SK-N-MC (cell line): ENCODE data around the gene CFAP45.

Source experiments
- DNase-seq: peaks from one replicate; pipeline ENCODE4 v3.0.0-alpha.2; 2011; ENCODE audit warnings: low read depth, low spot score
- H3K27ac ChIP-seq: fragments of 200-600 bp; sonication (generic); 2 replicates; pipeline ENCODE4 v1.5.1; 2016; ENCODE audit warnings: mixed run types
- H3K36me3 ChIP-seq: fragments of 200-600 bp; sonication (generic); 2 replicates; pipeline ENCODE4 v1.6.1; 2017; ENCODE audit warnings: antibody characterized with exemption, low read length, mixed read lengths; ENCODE audit not compliant: insufficient read depth
- H3K4me3 ChIP-seq: fragments of 200-600 bp; sonication (generic); 2 replicates; pipeline ENCODE4 v1.5.1; 2016
- H3K9ac ChIP-seq: fragments of 200-600 bp; sonication (generic); 2 replicates; pipeline ENCODE4 v1.8.0; 2017; ENCODE audit warnings: mixed run types, mixed read lengths; ENCODE audit not compliant: insufficient read length
- H3K9me3 ChIP-seq: fragments of 200-600 bp; sonication (generic); 2 replicates; pipeline ENCODE4 v1.6.1; 2017; ENCODE audit warnings: low read depth, mild to moderate bottlenecking, antibody characterized with exemption, low read length, moderate library complexity, mixed read lengths
- EZH2 ChIP-seq: fragments of 200-600 bp; sonication (generic); IDR thresholded peaks from one replicate; pipeline ENCODE4 v1.6.1; 2017; ENCODE audit warnings: antibody characterized with exemption
- FOXP2 ChIP-seq: optimal IDR thresholded peaks from 2 replicates; pipeline ENCODE3; 2011; ENCODE audit warnings: mild to moderate bottlenecking, moderate library complexity; ENCODE audit not compliant: insufficient read depth; ENCODE audit errors: extremely low read length, control extremely low read depth
- POLR2AphosphoS5 ChIP-seq: IDR thresholded peaks from 2 replicates; pipeline ENCODE4 v1.6.1; 2012; ENCODE audit warnings: mild to moderate bottlenecking, low read depth, low read length, borderline replicate concordance

Gene CFAP45

GRCh38 chr1:159932296-159933285 is 32.6 kb upstream of the CFAP45 start:
- no peaks in the 10 kb centered on the region for H3K36me3 ChIP-seq
- H3K4me3 ChIP-seq: no peak overlapping the region
- H3K9ac ChIP-seq: no peak overlapping the region
- no peaks in the 10 kb centered on the region for H3K9me3 ChIP-seq
- no peak overlapping the region for H3K27ac ChIP-seq
- no peak for TF ChIP-seq FOXP2
- no peak for TF ChIP-seq POLR2AphosphoS5
- TF ChIP-seq EZH2: no peak
- DNase-seq: no peak

- Histone ChIP-seq H3K9ac (no peak overlapping the region), H3K9me3 (no peaks in the 10 kb centered on the region), H3K4me3 (no peak overlapping the region), H3K36me3 (no peaks in the 10 kb centered on the region), H3K27ac (no peak overlapping the region)
- DNase-seq: no peak
- TF ChIP-seq EZH2: no peak
- no peak for TF ChIP-seq POLR2AphosphoS5
- no peak for TF ChIP-seq FOXP2
Measured at GRCh38 chr1:159931795-159932173, 31.8 kb upstream of the CFAP45 start.

- TF ChIP-seq FOXP2: no peak
- Histone ChIP-seq H3K27ac (no peak overlapping the region), H3K36me3 (no peaks in the 10 kb centered on the region), H3K9me3 (no peaks in the 10 kb centered on the region), H3K4me3 (no peak overlapping the region), H3K9ac (no peak overlapping the region)
- no peak for DNase-seq
Measured at GRCh38 chr1:159931101-159931794, 31.3 kb upstream of the CFAP45 start.

GRCh38 chr1:159930634-159931033 is 30.7 kb upstream of the CFAP45 start:
- Histone ChIP-seq H3K9ac (no peak overlapping the region), H3K36me3 (no peaks in the 10 kb centered on the region), H3K4me3 (no peak overlapping the region), H3K9me3 (no peaks in the 10 kb centered on the region), H3K27ac (no peak overlapping the region)
- no peak for DNase-seq
- TF ChIP-seq FOXP2: no peak
- no peak for TF ChIP-seq POLR2AphosphoS5

- Histone ChIP-seq H3K9ac (no peak overlapping the region), H3K36me3 (no peaks in the 10 kb centered on the region), H3K4me3 (no peak overlapping the region), H3K27ac (no peak overlapping the region), H3K9me3 (no peaks in the 10 kb centered on the region)
- TF ChIP-seq EZH2 (no peak), POLR2AphosphoS5 (no peak), FOXP2 (no peak)
- no peak for DNase-seq
Measured at GRCh38 chr1:159930216-159930615, 30.3 kb upstream of the CFAP45 start.

- Histone ChIP-seq H3K9me3 (no peaks in the 10 kb centered on the region), H3K27ac (no peak overlapping the region), H3K36me3 (no peaks in the 10 kb centered on the region), H3K9ac (no peak overlapping the region), H3K4me3 (no peak overlapping the region)
- no peak for DNase-seq
- no peak for TF ChIP-seq EZH2
- TF ChIP-seq FOXP2: no peak
- no peak for TF ChIP-seq POLR2AphosphoS5
Measured at GRCh38 chr1:159929155-159930051, 29.4 kb upstream of the CFAP45 start.

- Histone ChIP-seq H3K9me3 (no peaks in the 10 kb centered on the region), H3K36me3 (no peaks in the 10 kb centered on the region), H3K4me3 (no peak overlapping the region), H3K9ac (no peak overlapping the region), H3K27ac (no peak overlapping the region)
- TF ChIP-seq FOXP2 (no peak), POLR2AphosphoS5 (no peak), EZH2 (no peak)
- no peak for DNase-seq
Measured at GRCh38 chr1:159928491-159929050, 28.6 kb upstream of the CFAP45 start.

- no peak overlapping the region for H3K9ac ChIP-seq
- no peak overlapping the region for H3K4me3 ChIP-seq
- H3K9me3 ChIP-seq: no peaks in the 10 kb centered on the region
- DNase-seq: no peak
- TF ChIP-seq FOXP2 (no peak), EZH2 (no peak), POLR2AphosphoS5 (no peak)
- H3K27ac ChIP-seq: no peak overlapping the region
- H3K36me3 ChIP-seq: no peaks in the 10 kb centered on the region
Measured at GRCh38 chr1:159927849-159928431, 28.0 kb upstream of the CFAP45 start.
